HG02852 (cell line): Measurements from ENCODE around the gene NOXO1.
"Not testable (repeated sequence)": the region's sequence is repeated elsewhere in the genome, so short reads cannot be mapped to it uniquely, and the experiment has no call there.

ENCODE experiments used
- ATAC-seq: cut with Tn5 transposase; IDR thresholded peaks from one replicate; pipeline ENCODE4 v1.9.1; 2021; ENCODE audit warnings: mild to moderate bottlenecking, moderate library complexity; ENCODE audit not compliant: unreplicated experiment

Gene NOXO1

GRCh38 chr16:1942810-1943726 lies 38.2 kb downstream of the NOXO1 start, which contains the start of gene MSRB1:
MSRB1 (minus strand) TSS chr16:1943199; CDS start chr16:1943156, 43 bp downstream.
- ATAC-seq: peak; percentile 92

- no peak for ATAC-seq
These were observed 39.0 kb downstream of the NOXO1 start for GRCh38 chr16:1942047-1942809.

- no peak for ATAC-seq
These were observed 39.9 kb downstream of the NOXO1 start for GRCh38 chr16:1941162-1942046.

GRCh38 chr16:1940273-1941161 lies 40.8 kb downstream of the NOXO1 start:
- ATAC-seq: no peak

DNA sequence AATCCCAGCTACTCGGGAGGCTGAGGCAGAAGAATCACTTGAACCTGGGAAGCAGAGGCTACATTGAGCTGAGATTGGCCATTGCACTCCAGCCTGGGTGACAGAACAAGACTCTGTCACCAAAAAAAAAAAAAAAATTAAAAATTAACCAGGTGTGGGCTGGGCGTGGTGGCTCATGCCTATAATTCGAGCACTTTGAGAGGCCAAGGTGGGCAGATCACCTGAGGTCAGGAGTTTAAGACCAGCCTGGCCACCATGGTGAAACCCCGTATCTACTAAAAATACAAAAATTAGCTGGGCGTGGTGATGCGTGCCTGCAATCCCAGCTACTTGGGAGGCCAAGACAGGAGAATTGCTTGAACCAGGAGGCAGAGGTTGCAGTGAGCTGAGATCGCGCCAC lies 41.4 kb downstream of the NOXO1 start:
- ATAC-seq: not testable (repeated sequence)

GRCh38 chr16:1938910-1939309 lies 42.4 kb downstream of the NOXO1 start:
- no peak for ATAC-seq

- ATAC-seq: no peak
These were observed 43.0 kb downstream of the NOXO1 start for GRCh38 chr16:1938316-1938715.

DNA sequence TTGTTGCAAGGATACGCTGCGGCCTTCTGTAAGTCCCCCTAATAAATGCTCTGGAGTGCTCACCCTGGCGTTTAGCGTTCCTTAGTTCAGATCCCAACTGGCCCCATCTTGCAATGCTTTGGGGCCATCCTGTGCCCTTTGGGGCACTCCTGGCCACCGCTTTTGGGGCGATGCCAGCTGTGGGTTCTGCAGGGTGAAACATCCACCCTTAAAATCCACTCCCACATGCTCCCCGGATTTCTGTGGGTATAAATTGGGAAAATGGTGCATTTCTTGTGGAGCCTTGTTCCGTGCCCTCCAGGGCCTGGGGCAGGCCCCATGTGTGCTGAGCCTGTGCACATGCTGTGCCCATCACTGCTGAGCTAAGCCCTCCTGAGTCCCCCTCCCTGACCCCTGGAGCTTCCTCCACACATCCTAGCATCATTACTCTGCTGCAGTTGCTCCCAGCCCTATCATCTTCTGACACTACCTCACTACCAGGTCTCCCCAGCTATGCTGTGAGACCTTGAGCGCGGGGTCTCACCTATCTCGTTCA lies 44.3 kb downstream of the NOXO1 start:
- no peak for ATAC-seq

DNA sequence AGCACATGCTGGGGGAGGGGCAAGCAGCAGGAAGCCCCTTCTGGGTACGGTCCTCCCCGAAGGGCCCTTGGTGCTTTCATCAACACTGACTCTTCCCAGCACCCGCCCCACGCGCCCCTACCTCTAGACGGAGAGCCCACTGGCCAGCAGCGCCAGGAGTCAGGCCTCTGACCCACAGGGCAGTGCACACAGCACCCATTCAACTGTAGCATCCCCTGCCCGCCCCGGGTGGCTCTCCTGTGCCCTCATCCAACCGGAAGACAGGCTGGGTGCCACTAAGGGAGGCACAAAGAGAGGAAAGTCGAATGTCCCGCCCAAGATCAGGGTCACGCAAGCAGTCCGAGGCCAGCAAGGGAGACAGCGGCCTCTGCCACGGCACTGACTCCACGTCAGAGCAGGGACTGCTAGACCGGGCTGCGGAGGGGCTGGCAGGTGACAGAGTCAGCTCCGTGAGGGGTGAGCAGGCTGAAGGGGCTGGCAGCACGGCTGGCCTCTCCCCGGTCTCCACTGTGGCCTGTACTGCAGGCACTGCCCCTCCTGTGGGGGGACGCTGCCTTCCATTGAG lies 48.1 kb downstream of the NOXO1 start:
- no peak for ATAC-seq

GRCh38 chr16:1932050-1933028 lies 48.9 kb downstream of the NOXO1 start:
- no peak for ATAC-seq

GRCh38 chr16:1930338-1930720 lies 50.9 kb downstream of the NOXO1 start:
- no peak for ATAC-seq

DNA sequence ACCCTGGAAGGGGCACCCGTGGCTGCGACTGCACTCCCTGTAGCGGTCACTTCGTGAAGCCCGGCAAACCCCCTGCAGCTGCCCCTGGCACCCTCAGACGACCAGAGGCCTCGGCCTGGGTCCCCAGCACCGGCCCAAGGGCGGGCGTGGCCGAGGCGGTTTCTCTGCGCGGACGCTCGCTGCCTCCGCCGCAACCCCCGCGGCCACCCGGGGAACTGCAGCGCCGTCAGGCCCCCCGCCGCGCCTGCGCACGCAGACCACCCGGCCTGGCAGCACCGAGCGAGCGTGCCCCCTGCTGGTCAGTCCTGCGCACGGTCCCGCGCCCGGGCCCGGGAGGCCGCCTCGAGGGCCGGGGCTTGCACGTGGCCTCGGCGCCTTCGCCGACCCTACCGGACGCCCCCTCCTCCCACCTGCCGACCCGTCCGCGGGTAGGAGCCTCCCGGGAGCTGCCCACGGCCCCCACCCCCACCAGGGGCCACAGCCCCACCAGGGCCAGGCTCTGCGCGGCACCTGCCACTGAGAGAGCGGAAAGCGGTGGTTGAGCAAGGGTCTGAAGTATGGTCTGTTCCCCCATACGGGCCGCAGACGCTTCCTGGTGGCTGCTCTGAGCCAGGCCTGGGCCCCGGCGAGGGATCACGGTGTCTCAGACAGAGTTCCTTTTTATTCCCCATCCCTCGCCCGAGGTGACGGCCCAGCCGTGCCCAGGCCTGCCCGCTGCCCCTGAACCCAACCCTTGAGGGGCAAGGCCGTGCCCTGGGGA lies 51.5 kb downstream of the NOXO1 start:
- peak; percentile 87 for ATAC-seq

GRCh38 chr16:1929105-1929504 lies 52.2 kb downstream of the NOXO1 start:
- peak; percentile 9 for ATAC-seq
